Measurements from ENCODE around the gene ZNF385C.

DNA sequence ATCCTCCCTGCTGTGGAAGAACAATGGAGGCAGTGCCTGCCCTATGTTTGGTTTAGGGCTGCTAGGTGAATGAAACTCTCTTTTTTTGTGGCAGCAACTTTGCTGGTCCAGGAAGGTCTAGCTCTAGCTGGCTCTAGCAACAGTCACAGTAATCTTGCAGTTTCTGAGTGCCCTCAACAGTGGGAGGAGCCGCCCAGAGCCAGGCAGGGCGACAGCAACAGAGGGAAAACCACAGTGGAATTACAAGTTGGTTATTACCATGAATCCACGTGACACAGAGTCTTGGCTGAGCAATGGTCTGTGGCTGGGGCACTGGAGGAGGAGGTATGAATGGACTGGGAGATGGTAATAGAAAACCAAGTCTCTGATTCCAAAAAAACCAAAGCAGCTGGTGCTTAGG lies 34.7 kb upstream of the ZNF385C start:
- TF ChIP-seq, protein P1, sequence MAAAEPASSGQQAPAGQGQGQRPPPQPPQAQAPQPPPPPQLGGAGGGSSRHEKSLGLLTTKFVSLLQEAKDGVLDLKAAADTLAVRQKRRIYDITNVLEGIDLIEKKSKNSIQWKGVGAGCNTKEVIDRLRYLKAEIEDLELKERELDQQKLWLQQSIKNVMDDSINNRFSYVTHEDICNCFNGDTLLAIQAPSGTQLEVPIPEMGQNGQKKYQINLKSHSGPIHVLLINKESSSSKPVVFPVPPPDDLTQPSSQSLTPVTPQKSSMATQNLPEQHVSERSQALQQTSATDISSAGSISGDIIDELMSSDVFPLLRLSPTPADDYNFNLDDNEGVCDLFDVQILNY (CRISPR knock-in tag; IDR thresholded peaks at IDR 0.05) = no peak
- no peak for TF ChIP-seq CREM (CRISPR knock-in tag; IDR thresholded peaks at IDR 0.05)
- no peak for TF ChIP-seq CTCF (IDR thresholded peaks at IDR 0.05)
- TF ChIP-seq NFYB (CRISPR knock-in tag; conservative IDR thresholded peaks at IDR 0.05; ENCODE audit: low read depth) = no peak
- TF ChIP-seq, protein P2, sequence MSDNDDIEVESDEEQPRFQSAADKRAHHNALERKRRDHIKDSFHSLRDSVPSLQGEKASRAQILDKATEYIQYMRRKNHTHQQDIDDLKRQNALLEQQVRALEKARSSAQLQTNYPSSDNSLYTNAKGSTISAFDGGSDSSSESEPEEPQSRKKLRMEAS (CRISPR knock-in tag; IDR thresholded peaks at IDR 0.05) = no peak
- no peak for TF ChIP-seq STAT6 (CRISPR knock-in tag; conservative IDR thresholded peaks at IDR 0.05; ENCODE audit: low read depth)
- no peak for TF ChIP-seq GABPB1 (CRISPR knock-in tag; IDR thresholded peaks at IDR 0.05)
- no peak for TF ChIP-seq SOX15 (CRISPR knock-in tag; IDR thresholded peaks at IDR 0.05)
- no peak for TF ChIP-seq JUN (CRISPR knock-in tag; IDR thresholded peaks at IDR 0.05)
- TF ChIP-seq, protein P3, sequence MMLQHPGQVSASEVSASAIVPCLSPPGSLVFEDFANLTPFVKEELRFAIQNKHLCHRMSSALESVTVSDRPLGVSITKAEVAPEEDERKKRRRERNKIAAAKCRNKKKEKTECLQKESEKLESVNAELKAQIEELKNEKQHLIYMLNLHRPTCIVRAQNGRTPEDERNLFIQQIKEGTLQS (CRISPR knock-in tag; conservative IDR thresholded peaks at IDR 0.05) = no peak
- TF ChIP-seq TCF7 (CRISPR knock-in tag; IDR thresholded peaks at IDR 0.05; ENCODE audit: low read depth) = no peak
- TF ChIP-seq, protein P4, sequence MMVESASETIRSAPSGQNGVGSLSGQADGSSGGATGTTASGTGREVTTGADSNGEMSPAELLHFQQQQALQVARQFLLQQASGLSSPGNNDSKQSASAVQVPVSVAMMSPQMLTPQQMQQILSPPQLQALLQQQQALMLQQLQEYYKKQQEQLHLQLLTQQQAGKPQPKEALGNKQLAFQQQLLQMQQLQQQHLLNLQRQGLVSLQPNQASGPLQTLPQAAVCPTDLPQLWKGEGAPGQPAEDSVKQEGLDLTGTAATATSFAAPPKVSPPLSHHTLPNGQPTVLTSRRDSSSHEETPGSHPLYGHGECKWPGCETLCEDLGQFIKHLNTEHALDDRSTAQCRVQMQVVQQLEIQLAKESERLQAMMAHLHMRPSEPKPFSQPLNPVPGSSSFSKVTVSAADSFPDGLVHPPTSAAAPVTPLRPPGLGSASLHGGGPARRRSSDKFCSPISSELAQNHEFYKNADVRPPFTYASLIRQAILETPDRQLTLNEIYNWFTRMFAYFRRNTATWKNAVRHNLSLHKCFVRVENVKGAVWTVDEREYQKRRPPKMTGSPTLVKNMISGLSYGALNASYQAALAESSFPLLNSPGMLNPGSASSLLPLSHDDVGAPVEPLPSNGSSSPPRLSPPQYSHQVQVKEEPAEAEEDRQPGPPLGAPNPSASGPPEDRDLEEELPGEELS (CRISPR knock-in tag; IDR thresholded peaks at IDR 0.05) = no peak
